ENCODE results near the gene KDF1.
"Not testable (repeated sequence)": the region's sequence is repeated elsewhere in the genome, so short reads cannot be mapped to it uniquely, and the experiment has no call there.

DNA sequence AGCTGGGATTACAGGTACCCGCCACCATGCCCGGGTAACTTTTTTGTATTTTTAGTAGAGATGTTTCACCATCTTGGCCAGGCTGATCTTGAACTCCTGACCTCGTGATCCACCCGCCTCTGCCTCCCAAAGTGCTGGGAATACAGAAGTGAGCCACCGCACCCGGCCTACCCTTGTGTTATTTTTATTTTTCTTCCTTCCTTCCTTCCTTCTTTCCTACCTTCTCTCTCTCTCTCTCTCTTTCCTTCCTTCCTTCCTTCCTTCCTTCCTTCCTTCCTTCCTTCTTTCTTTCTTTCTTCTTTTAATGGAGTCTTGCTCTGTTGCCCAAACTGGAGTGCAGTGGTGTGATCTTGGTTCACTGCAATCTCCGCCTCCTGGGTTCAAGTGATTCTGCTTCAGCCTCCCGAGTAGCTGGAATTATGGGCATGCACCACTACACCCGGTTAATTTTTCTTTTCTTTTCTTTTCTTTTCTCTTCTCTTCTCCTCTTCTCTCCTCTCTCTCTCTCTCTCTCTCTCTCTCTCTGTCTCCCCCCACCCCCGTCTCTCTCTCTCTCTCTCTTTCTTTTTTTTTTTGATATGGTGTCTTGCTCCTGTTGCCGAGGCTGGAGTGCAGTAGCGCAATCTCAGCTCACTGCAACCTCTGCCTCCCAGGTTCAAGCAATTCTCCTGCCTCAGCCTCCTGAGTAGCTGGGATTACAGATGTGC, 29.3 kb upstream of the KDF1 start:
- TF ChIP-seq CTCF (conservative IDR thresholded peaks at IDR 0.05 in 1 of 2, IDR thresholded peaks at IDR 0.05 in 1 of 2; ENCODE audit: low read depth in 1 of 2, low read length in 2 of 2); EZH2 (IDR thresholded peaks at IDR 0.05; ENCODE audit: low read length, missing control alignments): not testable (repeated sequence)

Data from fibroblast of lung (primary cell).